Liver (tissue), 3 donors: ENCODE measurements around the gene BRD3.
"Not testable (repeated sequence)": the region's sequence is repeated elsewhere in the genome, so short reads cannot be mapped to it uniquely, and the experiment has no call there.

ENCODE experiments used
- RAD21 ChIP-seq, 2 donors: IDR thresholded peaks; 2 replicates each; pipeline ENCODE4 v1.6.1; 2016; ENCODE audit warnings: antibody characterized with exemption in 2 of 2, mild to moderate bottlenecking in 2 of 2
- SP1 ChIP-seq: IDR thresholded peaks from 2 replicates; pipeline ENCODE4 v1.6.1; 2018; ENCODE audit warnings: antibody characterized with exemption, mild to moderate bottlenecking
- TAF1 ChIP-seq: conservative IDR thresholded peaks from 2 replicates; pipeline ENCODE4 v1.6.1; 2016; ENCODE audit warnings: antibody characterized with exemption, mild to moderate bottlenecking
- YY1 ChIP-seq: IDR thresholded peaks from 2 replicates; pipeline ENCODE4 v1.6.1; 2016; ENCODE audit warnings: antibody characterized with exemption, mild to moderate bottlenecking
- TF ChIP-seq, protein P1 (sequence below): fragments of 150-350 bp; IDR thresholded peaks from 2 replicates; pipeline ENCODE4 v1.5.1; 2017; ENCODE audit warnings: improper control_type of control experiment, low read depth, low read length; ENCODE audit not compliant: missing input control
- TF ChIP-seq, protein P2 (sequence below): IDR thresholded peaks from 2 replicates; pipeline ENCODE4 v1.6.1; 2016; ENCODE audit warnings: antibody characterized with exemption
- donor health status: healthy.
- donor health status: healthy.

DNA sequence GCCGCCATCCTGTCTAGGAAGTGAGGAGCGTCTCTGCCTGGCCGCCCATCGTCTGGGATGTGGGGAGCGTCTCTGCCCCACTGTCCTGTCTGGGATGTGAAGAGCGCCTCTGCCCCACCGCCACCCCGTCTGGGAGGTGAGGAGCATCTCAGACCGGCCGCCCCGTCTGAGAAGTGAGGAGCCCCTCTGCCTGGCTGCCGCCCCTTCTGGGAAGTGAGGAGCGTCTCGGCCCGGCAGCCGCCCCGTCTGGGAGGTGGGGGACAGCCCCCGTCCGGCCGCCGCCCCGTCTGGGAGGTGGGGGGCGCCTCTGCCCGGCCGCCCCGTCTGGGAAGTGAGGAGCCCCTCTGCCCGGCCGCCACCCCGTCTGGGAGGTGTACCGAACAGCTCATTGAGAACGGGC, 7.9 kb upstream of the BRD3 start:
- TF ChIP-seq, protein P1, sequence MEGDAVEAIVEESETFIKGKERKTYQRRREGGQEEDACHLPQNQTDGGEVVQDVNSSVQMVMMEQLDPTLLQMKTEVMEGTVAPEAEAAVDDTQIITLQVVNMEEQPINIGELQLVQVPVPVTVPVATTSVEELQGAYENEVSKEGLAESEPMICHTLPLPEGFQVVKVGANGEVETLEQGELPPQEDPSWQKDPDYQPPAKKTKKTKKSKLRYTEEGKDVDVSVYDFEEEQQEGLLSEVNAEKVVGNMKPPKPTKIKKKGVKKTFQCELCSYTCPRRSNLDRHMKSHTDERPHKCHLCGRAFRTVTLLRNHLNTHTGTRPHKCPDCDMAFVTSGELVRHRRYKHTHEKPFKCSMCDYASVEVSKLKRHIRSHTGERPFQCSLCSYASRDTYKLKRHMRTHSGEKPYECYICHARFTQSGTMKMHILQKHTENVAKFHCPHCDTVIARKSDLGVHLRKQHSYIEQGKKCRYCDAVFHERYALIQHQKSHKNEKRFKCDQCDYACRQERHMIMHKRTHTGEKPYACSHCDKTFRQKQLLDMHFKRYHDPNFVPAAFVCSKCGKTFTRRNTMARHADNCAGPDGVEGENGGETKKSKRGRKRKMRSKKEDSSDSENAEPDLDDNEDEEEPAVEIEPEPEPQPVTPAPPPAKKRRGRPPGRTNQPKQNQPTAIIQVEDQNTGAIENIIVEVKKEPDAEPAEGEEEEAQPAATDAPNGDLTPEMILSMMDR = not testable (repeated sequence)
- TF ChIP-seq YY1; TAF1; SP1; RAD21 (IDR thresholded peaks at IDR 0.05): not testable (repeated sequence)
- TF ChIP-seq, protein P2, sequence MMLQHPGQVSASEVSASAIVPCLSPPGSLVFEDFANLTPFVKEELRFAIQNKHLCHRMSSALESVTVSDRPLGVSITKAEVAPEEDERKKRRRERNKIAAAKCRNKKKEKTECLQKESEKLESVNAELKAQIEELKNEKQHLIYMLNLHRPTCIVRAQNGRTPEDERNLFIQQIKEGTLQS = not testable (repeated sequence)
